ENCODE data around the gene MELTF.

Gene MELTF

GRCh38 chr3:197027151-197027895, 2.3 kb downstream of the MELTF start:
- no peak for DNase-seq (ENCODE audit: low read depth, low spot score)

- DNase-seq (ENCODE audit: low read depth, low spot score) = no peak
These were observed 3.1 kb downstream of the MELTF start for GRCh38 chr3:197026481-197026866.

GRCh38 chr3:197025736-197026480, 3.7 kb downstream of the MELTF start:
- DNase-seq (ENCODE audit: low read depth, low spot score) = no peak

- DNase-seq (ENCODE audit: low read depth, low spot score) = no peak
These were observed 4.5 kb downstream of the MELTF start for GRCh38 chr3:197024881-197025735.

DNA sequence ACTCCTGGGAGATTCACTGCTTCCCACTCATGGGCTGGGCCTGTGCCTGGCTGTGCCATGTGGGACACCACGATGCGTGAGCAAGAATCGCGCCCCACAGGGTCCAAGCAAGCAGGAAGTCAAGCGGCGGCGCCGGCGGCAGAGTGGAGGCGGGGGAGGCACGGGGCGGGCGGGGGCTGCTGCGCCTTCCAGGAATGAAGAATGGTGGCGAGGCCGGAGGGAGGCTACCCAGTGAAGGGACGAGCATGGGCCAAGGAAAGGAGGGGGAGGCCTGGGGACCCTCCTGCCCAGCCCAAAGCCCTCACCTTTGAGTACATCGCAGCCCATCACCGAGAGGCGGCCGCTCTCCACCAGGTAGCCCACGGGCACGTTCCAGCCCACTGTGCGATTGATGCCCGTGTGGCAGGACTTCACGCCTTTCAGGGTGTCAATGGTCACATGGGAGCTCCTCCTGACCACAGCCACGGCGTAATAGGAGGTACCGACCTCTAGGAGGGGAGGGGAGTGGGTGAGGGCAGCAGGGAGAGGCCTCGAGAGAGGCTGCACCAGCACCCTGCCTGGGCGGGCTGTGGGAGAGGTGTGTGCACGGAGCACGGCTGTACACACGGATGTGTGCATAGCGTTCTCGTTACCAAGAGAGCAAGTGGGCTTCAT, 5.5 kb downstream of the MELTF start:
- peak; percentile 6 for DNase-seq (ENCODE audit: low read depth, low spot score)

DNA sequence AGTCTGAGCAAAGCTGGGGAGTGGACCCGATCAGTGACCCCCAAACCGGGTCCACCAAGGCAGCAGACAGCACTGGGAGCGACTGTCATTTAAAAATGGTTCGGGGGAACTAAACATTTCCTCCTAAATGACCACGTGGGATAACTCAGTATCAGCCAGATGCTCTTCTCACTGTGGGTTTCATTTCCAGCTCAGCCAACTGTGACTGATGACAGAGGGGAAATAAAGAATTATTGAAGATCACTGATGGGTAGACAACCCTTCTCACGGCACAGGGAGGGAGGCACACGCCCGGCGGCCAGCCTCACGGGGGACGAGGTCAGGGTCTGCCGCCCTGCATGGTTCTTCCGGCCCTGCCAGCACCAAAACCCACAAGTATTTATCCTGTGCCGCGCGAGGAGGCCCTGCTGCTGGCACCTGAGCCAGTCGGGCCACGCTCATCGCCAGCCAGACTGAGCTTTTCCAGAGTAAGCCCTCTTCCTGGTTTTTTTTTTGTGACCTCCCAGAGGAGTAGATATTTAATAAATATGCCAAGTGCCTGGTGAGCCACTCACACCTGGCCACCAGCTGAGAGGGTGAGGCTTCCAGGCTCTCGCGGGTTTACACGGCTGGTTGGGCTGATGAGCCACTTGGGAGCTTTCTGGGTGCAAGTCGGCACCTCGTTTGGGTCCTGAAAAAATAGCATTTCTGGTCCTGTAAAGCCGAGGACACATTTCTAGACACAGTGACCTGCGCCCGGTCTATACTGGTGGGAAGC, 6.2 kb downstream of the MELTF start:
- peak; percentile 18 for DNase-seq (ENCODE audit: low read depth, low spot score)

- no peak for DNase-seq (ENCODE audit: low read depth, low spot score)
These were observed 7.0 kb downstream of the MELTF start for GRCh38 chr3:197022405-197023231.

- DNase-seq (ENCODE audit: low read depth, low spot score) = no peak
These were observed 7.8 kb downstream of the MELTF start for GRCh38 chr3:197021729-197022404.

DNA sequence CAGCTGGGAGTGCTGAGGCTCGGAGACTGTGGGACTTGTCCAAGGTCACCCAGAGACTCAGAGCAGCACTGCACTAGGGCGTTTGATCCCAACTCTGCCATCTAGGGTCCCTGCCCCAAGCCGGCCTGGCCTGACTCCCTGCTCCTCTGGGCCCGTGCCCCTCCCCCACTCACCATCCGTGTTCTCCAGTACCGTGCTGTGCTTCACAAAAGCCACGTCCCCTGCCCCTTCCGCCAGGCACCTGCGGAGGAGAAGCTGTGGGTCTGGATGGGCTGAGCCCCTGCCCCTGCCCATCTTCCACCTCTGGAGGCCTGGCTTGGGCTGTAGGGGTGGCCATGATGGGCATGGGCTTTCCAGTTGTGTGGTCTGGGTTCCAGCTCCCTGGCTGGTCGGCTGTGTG, 8.4 kb downstream of the MELTF start:
- no peak for DNase-seq (ENCODE audit: low read depth, low spot score)

DNA sequence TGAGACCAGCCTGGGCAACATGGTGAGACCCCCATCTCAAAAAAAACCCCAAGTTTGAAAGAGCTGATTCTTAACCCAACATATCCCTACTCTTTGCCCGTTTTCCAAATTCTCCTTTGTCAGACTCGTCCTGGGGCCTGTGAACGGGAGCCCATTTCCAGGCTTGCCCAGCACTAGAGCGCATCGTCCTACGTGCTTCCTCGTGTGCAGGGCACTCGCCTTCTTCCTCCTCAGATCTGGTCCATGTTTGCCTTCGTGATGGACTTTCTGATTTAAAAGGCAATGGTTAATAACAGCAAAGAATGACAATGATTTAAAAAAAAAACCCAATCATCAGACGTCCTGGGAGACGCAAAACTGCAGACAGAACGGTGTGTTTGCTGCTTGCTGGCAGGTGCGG, 10.1 kb downstream of the MELTF start:
- no peak for DNase-seq (ENCODE audit: low read depth, low spot score)

- DNase-seq (ENCODE audit: low read depth, low spot score) = no peak
These were observed 10.6 kb downstream of the MELTF start for GRCh38 chr3:197019021-197019420.

DNA sequence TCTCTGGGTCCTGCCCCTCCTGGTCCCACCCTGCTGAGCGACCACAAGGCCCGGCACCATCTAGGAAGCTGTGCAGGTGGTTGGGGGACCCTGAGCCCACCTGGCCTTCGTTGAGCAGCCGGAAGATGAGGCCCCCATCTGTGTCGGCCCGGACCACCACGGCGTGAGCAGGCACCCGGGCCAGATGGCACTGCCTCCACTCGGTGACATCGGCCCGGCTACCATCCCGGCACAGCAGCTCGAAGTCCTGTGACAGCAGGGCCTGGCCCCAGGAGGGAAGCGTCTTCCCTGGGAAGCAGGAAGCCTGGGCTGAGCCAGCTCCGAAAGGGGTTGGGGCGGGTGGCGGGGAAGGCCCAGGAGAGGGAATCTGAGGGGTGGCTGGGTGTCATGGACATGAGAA, 12.6 kb downstream of the MELTF start:
- no peak for DNase-seq (ENCODE audit: low read depth, low spot score)

GRCh38 chr3:197015790-197016736, 13.6 kb downstream of the MELTF start:
- DNase-seq (ENCODE audit: low read depth, low spot score) = no peak

- DNase-seq (ENCODE audit: low read depth, low spot score) = no peak
These were observed 14.6 kb downstream of the MELTF start for GRCh38 chr3:197014942-197015575.

GRCh38 chr3:197014024-197014423, 15.6 kb downstream of the MELTF start:
- DNase-seq (ENCODE audit: low read depth, low spot score) = no peak

- DNase-seq (ENCODE audit: low read depth, low spot score) = no peak
These were observed 17.1 kb downstream of the MELTF start for GRCh38 chr3:197012540-197012883.

GRCh38 chr3:197011780-197012539, 17.7 kb downstream of the MELTF start:
- no peak for DNase-seq (ENCODE audit: low read depth, low spot score)

Measured in ELF-1 (cell line).